Measurements from ENCODE around the gene FBRS. TPM values are rescaled to one million over a fixed set of nuclear protein-coding genes. Genes with fewer than 3 reads are reported as not detected.

Gene FBRS
- total and polyA plus RNA-seq, 2 of the 8 experiments (the other 6 are each of a cell fraction or from before 2014, with no cell fraction given), result 2.4 to 13.9 TPM

- TF ChIP-seq CTCF (IDR thresholded peaks at IDR 0.05; ENCODE audit: control extremely low read depth in 1 of 3, insufficient read depth in 1 of 3, low read depth in 1 of 3, low read length in 3 of 3) (no peak), ZNF274 (IDR thresholded peaks at IDR 0.05; ENCODE audit: borderline replicate concordance, extremely low read depth, low read length) (no peak), JUN (IDR thresholded peaks at IDR 0.05; ENCODE audit: low read depth, low read length) (no peak), TEAD4 (IDR thresholded peaks at IDR 0.05; ENCODE audit: low read depth, low read length) (no peak), RXRA (IDR thresholded peaks at IDR 0.05; ENCODE audit: insufficient read depth, low read depth, low read length) (no peak), GABPA (IDR thresholded peaks at IDR 0.05; ENCODE audit: borderline replicate concordance, insufficient read depth, low read length) (no peak), MAFK (IDR thresholded peaks at IDR 0.05; ENCODE audit: low read depth, low read length) (no peak), SIRT6 (IDR thresholded peaks at IDR 0.05; ENCODE audit: low read length) (no peak)
Measured at GRCh38 chr16:30663820-30664219, 5.6 kb downstream of the FBRS start (continued).
